GM19193 (cell line): ENCODE measurements around the gene B3GALNT2.

ENCODE experiments used
- POLR2A ChIP-seq: IDR thresholded peaks from 4 replicates; pipeline ENCODE4 v1.6.1; 2011; ENCODE audit not compliant: insufficient read depth, insufficient read length; ENCODE audit errors: extremely low read depth

The B3GALNT2 gene

DNA sequence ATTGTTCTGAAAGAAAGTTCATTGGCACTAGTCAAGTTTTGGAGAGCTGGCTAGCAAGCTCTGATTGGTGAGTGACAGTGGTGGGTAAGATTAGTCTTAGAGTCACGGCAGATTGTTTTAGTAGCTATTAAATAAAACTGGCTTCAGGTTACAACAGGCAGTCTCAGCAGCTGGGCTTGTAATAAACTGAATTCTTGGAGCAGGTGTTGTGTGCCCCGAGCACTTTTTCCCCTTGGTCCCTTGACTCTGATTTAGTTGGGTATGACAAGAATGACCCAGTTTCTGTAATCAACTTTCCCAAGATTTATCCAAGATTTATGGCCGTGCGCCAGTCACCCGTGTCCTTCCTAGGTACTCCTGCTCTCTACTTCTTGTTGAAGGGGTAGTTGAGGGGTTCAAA is 96.8 kb downstream of the B3GALNT2 start:
- no peak for TF ChIP-seq POLR2A

DNA sequence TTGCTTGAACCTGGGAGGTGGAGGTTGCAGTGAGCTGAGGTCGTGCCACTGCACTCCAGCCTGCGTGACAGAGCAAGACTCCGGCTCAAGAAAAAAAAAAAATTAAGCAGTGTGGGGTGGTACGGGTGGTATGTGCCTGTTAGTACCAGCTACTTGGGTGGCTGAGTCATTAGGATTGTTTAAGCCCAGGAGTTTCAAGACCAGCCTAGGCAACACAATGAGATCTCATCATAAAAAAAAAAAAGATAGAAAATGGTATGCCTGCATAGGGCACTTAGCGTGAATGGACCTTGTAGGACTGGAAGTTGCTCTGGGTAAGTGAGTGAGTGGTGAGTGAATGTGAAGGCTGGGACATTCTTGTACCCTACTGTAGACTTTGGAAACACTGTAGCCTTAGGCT is 100.1 kb downstream of the B3GALNT2 start:
- TF ChIP-seq POLR2A: no peak

DNA sequence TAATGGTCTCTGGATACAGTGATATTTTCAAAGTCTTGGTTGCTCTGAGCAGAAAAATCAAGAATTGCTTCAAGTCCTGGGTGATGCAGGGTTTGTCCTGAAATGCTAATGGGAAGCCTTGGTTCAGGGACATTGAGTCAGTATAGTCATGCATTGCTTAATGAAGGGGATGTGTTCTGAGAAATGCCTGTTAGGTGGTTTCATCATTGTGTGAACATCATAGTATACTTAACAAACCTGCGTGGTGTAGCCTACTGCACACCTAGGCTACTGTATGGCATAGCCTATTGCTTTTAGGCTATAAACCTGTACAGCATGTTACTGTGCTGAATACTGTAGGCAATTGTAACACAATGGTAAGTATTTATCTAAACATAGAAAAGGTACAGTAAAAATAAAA is 100.7 kb downstream of the B3GALNT2 start:
- TF ChIP-seq POLR2A: no peak

DNA sequence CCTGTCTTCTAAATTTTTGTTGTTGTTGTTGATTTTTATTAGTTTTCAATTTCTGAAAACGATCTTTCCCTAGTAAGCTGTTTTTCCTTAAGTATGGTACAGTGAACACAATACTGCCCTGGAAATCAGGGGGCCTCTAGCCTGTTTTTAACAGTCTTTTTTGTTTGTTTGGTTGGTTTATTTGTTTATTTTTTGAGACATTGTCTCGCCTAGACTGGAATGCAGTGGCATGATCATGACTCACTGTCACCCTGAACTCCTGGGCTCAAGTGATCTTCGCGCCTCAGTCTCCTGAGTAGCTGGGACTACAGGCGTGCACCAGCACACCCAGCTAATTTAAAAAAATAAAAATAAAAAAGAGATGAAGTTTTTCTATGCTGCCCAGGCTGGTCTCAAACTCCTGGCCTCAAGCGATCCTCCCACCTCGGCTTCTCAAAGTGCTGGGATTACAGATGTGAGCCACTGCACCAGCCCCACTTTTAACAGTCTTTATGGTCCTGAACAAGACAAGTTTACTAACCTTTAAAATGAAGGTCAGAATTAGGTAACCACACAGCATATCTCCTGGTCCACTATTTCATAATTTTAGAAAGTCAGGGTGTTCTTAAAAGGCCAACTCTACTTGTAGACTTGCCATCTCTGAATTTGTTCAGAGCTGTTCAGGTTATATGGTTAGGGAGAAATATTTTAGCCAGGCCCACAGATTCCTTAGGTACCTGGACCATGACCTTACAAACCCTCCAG is 101.6 kb downstream of the B3GALNT2 start:
- no peak for TF ChIP-seq POLR2A

DNA sequence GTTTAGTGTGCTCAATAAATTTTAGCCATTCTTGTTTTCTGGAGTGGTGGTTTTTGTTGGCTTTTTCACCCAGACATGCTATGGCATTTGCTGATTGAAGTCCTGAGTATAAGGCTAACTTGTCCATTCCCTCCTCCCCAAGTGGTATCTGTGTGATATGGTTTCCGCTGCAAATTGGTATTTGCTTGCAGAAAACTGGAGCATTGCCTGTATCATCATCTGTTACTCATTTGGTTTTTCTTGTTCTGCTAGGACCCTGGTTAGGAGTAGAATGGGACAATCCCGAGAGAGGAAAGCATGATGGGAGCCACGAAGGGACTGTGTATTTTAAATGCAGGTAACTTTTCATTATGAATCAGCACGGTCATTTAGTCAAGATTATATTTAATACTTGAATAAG is 103.0 kb downstream of the B3GALNT2 start:
- no peak for TF ChIP-seq POLR2A
